ENCODE measurements around the gene ITPR3. TPM values are rescaled to one million over a fixed set of nuclear protein-coding genes. Genes with fewer than 3 reads are reported as not detected.

ITPR3 gene
- total and polyA plus RNA-seq, 8 donors, result 70.8 to 147 (median 94.4) TPM

- peaks cover 0 to 14% of the 10 kb centered on the region in 2 donors for H3K36me3 ChIP-seq
- no peak for ATAC-seq
- peaks cover 22 to 49% of the 10 kb centered on the region in 2 donors for H3K4me1 ChIP-seq
- DNase-seq, result no peak
- TF ChIP-seq, protein P1, sequence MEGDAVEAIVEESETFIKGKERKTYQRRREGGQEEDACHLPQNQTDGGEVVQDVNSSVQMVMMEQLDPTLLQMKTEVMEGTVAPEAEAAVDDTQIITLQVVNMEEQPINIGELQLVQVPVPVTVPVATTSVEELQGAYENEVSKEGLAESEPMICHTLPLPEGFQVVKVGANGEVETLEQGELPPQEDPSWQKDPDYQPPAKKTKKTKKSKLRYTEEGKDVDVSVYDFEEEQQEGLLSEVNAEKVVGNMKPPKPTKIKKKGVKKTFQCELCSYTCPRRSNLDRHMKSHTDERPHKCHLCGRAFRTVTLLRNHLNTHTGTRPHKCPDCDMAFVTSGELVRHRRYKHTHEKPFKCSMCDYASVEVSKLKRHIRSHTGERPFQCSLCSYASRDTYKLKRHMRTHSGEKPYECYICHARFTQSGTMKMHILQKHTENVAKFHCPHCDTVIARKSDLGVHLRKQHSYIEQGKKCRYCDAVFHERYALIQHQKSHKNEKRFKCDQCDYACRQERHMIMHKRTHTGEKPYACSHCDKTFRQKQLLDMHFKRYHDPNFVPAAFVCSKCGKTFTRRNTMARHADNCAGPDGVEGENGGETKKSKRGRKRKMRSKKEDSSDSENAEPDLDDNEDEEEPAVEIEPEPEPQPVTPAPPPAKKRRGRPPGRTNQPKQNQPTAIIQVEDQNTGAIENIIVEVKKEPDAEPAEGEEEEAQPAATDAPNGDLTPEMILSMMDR (IDR thresholded peaks at IDR 0.05), result no peak
- H3K4me3 ChIP-seq, result no peak overlapping the region
- H3K27ac ChIP-seq, result no peak overlapping the region
- H3K9me3 ChIP-seq, result no peaks in the 10 kb centered on the region
- intact Hi-C loops (cut with DNase I), result no loop called here
- H3K27me3 ChIP-seq, result no peaks in the 10 kb centered on the region
These were observed 39.9 kb upstream of the ITPR3 start for GRCh38 chr6:33581186-33581585.

- H3K9me3 ChIP-seq, result no peaks in the 10 kb centered on the region
- peaks cover 20 to 26% of the 10 kb centered on the region in 2 donors for H3K4me1 ChIP-seq
- ATAC-seq (no peak), DNase-seq (no peak)
- H3K4me3 ChIP-seq, result no peak overlapping the region
- intact Hi-C loops (cut with DNase I), result no loop called here
- H3K27me3 ChIP-seq, result no peaks in the 10 kb centered on the region
- no peaks in the 10 kb centered on the region for H3K36me3 ChIP-seq
- no peak overlapping the region for H3K27ac ChIP-seq
- TF ChIP-seq, protein P1 (IDR thresholded peaks at IDR 0.05), result no peak
These were observed 37.4 kb upstream of the ITPR3 start for GRCh38 chr6:33583591-33584155.

DNA sequence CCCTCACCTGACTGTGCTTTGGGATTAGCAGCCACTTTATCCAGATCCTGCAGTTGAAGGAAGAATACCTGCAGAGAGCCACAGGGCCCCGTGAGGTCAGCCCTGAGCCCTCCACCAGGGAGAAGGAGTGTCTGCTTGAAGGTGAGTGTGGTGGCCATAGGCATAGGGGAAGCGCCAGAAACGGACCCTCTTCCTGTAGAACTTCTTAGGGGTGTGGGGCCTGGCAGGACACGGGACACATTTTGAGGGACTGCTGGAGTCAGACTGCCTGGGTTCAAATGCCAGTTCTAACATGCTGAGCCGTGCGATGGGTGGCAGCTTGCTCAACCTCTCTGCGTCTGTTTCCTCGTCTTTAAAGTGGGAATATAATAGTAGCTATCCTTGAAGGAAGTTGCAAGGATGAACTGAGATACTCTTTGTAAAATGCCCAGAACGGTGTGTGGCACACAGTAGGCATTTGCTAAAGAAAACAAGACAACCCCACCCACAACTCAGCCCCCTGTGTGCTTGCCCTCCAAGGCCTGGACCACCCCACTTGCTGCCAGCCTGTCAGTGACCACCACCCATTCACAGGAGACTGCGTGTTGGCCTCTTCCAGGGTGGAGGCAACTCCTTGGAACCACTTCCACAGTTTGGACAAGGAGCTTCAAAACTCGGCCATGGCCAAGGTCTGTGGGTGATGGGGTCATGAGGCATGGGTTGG, 36.3 kb upstream of the ITPR3 start:
- Histone ChIP-seq H3K4me1 (peaks cover 19 to 21% of the 10 kb centered on the region in 2 donors), H3K27me3 (no peaks in the 10 kb centered on the region), H3K27ac (peak overlapping the region in 1 of 2 donors; percentile 37), H3K9me3 (no peaks in the 10 kb centered on the region), H3K36me3 (no peaks in the 10 kb centered on the region), H3K4me3 (no peak overlapping the region)
- DNase-seq (no peak), ATAC-seq (no peak)
- intact Hi-C loops (cut with DNase I), result no loop called here
- TF ChIP-seq, protein P1 (IDR thresholded peaks at IDR 0.05), result no peak

- intact Hi-C loops (cut with DNase I), result no loop called here
- no peaks in the 10 kb centered on the region for H3K9me3 ChIP-seq
- H3K27me3 ChIP-seq, result no peaks in the 10 kb centered on the region
- H3K27ac ChIP-seq, result peak overlapping the region in 1 of 2 donors; percentile 37
- H3K36me3 ChIP-seq, result no peaks in the 10 kb centered on the region
- TF ChIP-seq, protein P1 (IDR thresholded peaks at IDR 0.05), result peak; percentile 97 to 100
- ATAC-seq (peak; percentile 67), DNase-seq (peak; percentile 58 to 94 (median 80))
- H3K4me3 ChIP-seq, result no peak overlapping the region
- peaks cover 22 to 23% of the 10 kb centered on the region in 2 donors for H3K4me1 ChIP-seq
These were observed 35.6 kb upstream of the ITPR3 start for GRCh38 chr6:33585403-33586107.

GRCh38 chr6:33586108-33586640, 34.9 kb upstream of the ITPR3 start:
- Histone ChIP-seq H3K36me3 (no peaks in the 10 kb centered on the region), H3K27ac (no peak overlapping the region), H3K27me3 (no peaks in the 10 kb centered on the region), H3K4me1 (peaks cover 24 to 25% of the 10 kb centered on the region in 2 donors), H3K9me3 (no peaks in the 10 kb centered on the region), H3K4me3 (no peak overlapping the region)
- no peak for DNase-seq
- ATAC-seq, result no peak
- intact Hi-C loops (cut with DNase I), result no loop called here
- TF ChIP-seq, protein P1 (IDR thresholded peaks at IDR 0.05), result no peak

Data from left lung (tissue), 10 donors.